Smooth muscle cell (in vitro differentiated cells): Measurements from ENCODE around the gene OS9. TPM values are rescaled to one million over a fixed set of nuclear protein-coding genes. Genes with fewer than 3 reads are reported as not detected.
"Not testable (repeated sequence)": the region's sequence is repeated elsewhere in the genome, so short reads cannot be mapped to it uniquely, and the experiment has no call there.

Source experiments
- DNase-seq: peaks from one replicate; lab custom pipeline; 2025; ENCODE audit not compliant: unreplicated experiment; lab: John Stamatoyannopoulos, UW
- H2AFZ ChIP-seq: fragments of 200-600 bp; sonication (generic); 2 replicates; pipeline ENCODE4 v1.6.0; 2016; ENCODE audit warnings: antibody characterized with exemption, low read depth, mild to moderate bottlenecking
- H3F3A ChIP-seq: fragments of 200-600 bp; sonication (generic); 2 replicates; pipeline ENCODE4 v1.6.0; 2017; ENCODE audit warnings: antibody characterized with exemption, low read depth
- H3K27ac ChIP-seq: fragments of 200-600 bp; sonication (generic); 2 replicates; pipeline ENCODE4 v1.5.1; 2016; ENCODE audit warnings: low read depth, mild to moderate bottlenecking
- H3K27me3 ChIP-seq: fragments of 200-600 bp; sonication (generic); 2 replicates; pipeline ENCODE4 v1.6.1; 2016; ENCODE audit warnings: low read depth, mild to moderate bottlenecking
- H3K36me3 ChIP-seq: fragments of 200-600 bp; sonication (generic); 2 replicates; pipeline ENCODE4 v1.5.1; 2016; ENCODE audit warnings: low read depth
- H3K4me1 ChIP-seq: fragments of 200-600 bp; sonication (generic); 2 replicates; pipeline ENCODE4 v1.5.1; 2016; ENCODE audit warnings: low read depth
- H3K4me2 ChIP-seq: fragments of 200-600 bp; sonication (generic); 2 replicates; pipeline ENCODE4 v1.6.0; 2016; ENCODE audit warnings: mild to moderate bottlenecking
- H3K4me3 ChIP-seq: fragments of 200-600 bp; sonication (generic); 2 replicates; pipeline ENCODE4 v1.5.1; 2016; ENCODE audit warnings: mild to moderate bottlenecking
- H3K79me2 ChIP-seq: fragments of 200-600 bp; sonication (generic); 2 replicates; pipeline ENCODE4 v1.6.0; 2016; ENCODE audit warnings: low read depth, mild to moderate bottlenecking
- H3K9ac ChIP-seq: fragments of 200-600 bp; sonication (generic); 2 replicates; pipeline ENCODE4 v1.6.0; 2016; ENCODE audit warnings: low read depth
- H3K9me3 ChIP-seq: fragments of 200-600 bp; sonication (generic); replicated peaks from 2 replicates; pipeline ENCODE4 v1.5.1; 2016; ENCODE audit warnings: low read depth
- H4K20me1 ChIP-seq: fragments of 200-600 bp; sonication (generic); 2 replicates; pipeline ENCODE4 v1.6.0; 2016; ENCODE audit warnings: low read depth
- WGBS: methylation state at CpG from one replicate; pipeline ENCODE4 v1.1.7; 2016; ENCODE audit warnings: low lambda C conversion rate; 5-methylcytosine and 5-hydroxymethylcytosine counted together
- polyA plus RNA-seq: library from polyadenylated mRNA; unstranded; fragments of >200 nt; fragmentation: Nextera tagmentation; extraction: Ambion mirVana; gene quantifications from 2 replicates; pipeline ENCODE4 v1.2.1, GENCODE V29; 2016
- total RNA-seq: library from RNA; depleted of rRNA; stranded (reverse); fragments of >200 nt; gene quantifications from 2 replicates; pipeline ENCODE4 v1.2.3, GENCODE V29; 2014
- TF ChIP-seq, protein P1 (sequence below): fragments of 200-600 bp; sonication (generic); IDR thresholded peaks from 2 replicates; pipeline ENCODE4 v1.5.1; 2017; ENCODE audit warnings: borderline replicate concordance, mild to moderate bottlenecking, antibody characterized with exemption; ENCODE audit not compliant: insufficient read depth, poor library complexity, severe bottlenecking

The OS9 gene
- total and polyA plus RNA-seq, 2 experiments from 2014 or later = 179 to 236 TPM

DNA sequence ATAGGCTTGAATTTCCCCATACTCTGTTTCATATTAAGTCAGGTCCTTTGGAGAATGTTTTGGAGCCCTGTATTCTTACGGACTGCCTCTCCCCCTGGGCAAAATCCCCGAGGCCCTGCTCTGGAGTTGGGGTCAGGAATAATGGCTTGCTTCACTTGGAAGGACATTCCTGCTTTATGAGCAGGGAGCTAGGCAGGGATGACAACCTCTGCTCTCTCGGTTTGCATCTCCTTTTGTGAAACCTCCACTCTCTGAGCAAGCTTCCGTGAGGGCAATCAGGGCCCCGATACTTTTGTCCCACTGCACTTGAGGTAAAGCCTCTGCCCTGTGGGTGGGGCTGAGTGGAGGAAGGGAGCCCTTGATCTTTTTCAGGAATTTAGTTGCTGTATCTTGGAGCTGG is 19.3 kb downstream of the OS9 start:
- H3K4me3 ChIP-seq = no peak overlapping the region
- no peaks in the 10 kb centered on the region for H4K20me1 ChIP-seq
- no peaks in the 10 kb centered on the region for H3K79me2 ChIP-seq
- DNase-seq = no peak
- no peaks in the 10 kb centered on the region for H3K9me3 ChIP-seq
- no peaks in the 10 kb centered on the region for H3K4me1 ChIP-seq
- no peaks in the 10 kb centered on the region for H3F3A ChIP-seq
- TF ChIP-seq, protein P1, sequence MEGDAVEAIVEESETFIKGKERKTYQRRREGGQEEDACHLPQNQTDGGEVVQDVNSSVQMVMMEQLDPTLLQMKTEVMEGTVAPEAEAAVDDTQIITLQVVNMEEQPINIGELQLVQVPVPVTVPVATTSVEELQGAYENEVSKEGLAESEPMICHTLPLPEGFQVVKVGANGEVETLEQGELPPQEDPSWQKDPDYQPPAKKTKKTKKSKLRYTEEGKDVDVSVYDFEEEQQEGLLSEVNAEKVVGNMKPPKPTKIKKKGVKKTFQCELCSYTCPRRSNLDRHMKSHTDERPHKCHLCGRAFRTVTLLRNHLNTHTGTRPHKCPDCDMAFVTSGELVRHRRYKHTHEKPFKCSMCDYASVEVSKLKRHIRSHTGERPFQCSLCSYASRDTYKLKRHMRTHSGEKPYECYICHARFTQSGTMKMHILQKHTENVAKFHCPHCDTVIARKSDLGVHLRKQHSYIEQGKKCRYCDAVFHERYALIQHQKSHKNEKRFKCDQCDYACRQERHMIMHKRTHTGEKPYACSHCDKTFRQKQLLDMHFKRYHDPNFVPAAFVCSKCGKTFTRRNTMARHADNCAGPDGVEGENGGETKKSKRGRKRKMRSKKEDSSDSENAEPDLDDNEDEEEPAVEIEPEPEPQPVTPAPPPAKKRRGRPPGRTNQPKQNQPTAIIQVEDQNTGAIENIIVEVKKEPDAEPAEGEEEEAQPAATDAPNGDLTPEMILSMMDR = no peak
- H3K4me2 ChIP-seq = no peak overlapping the region
- no peaks in the 10 kb centered on the region for H3K36me3 ChIP-seq
- H3K27me3 ChIP-seq = no peaks in the 10 kb centered on the region
- H3K27ac ChIP-seq = no peak overlapping the region
- H2AFZ ChIP-seq = no peak overlapping the region
- H3K9ac ChIP-seq = no peak overlapping the region
- WGBS = 90% methylated on average over 5 of the region's 5 CpGs

DNA sequence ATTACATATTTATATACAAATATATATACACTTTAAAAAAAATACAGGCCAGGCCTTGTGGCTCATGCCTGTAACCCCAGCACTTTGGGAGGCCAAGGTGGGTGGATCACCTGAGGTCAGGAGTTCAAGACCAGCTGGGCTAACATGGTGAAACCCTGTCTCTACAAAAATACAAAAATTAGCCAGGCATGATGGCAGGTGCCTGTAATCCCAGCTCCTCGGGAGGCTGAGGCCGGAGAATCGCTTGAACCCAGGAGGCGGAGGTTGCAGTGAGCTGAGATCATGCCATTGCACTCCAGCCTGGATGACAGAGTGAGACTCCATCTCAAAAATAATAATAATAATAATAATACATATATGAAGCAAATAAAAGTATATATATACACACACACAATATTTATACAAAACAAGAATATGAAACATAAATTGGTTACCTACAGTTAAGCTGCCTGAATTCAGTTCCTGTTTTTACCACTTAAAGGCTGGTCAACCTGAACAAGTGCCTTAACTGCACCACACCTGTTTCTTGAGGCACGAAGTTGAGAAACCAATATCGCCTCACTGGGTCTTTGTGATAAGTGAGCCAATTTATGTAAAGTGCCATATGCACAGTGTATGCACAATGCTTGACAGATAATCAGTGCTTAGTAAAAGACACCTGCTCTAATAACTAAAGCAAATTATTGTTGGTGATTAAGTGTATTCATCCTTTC is 21.3 kb downstream of the OS9 start:
- H3K27ac ChIP-seq, H3K79me2 ChIP-seq, H3F3A ChIP-seq, H4K20me1 ChIP-seq, H2AFZ ChIP-seq, H3K4me3 ChIP-seq, H3K36me3 ChIP-seq, DNase-seq, H3K27me3 ChIP-seq, H3K9me3 ChIP-seq, H3K4me1 ChIP-seq, H3K9ac ChIP-seq, H3K4me2 ChIP-seq: not testable (repeated sequence)
- 96% methylated on average over 6 of the region's 6 CpGs for WGBS

DNA sequence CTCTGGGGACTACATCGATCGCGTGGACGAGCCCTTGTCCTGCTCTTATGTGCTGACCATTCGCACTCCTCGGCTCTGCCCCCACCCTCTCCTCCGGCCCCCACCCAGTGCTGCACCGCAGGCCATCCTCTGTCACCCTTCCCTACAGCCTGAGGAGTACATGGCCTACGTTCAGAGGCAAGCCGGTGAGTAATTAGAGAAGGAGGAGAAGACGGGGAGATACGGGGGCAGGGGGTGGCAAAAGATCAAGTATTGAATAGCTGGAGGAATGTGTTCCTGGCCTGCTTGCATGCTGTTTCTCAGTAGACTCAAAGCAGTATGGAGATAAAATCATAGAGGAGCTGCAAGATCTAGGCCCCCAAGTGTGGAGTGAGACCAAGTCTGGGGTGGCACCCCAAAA is 21.9 kb downstream of the OS9 start:
- no peak for DNase-seq
- no peaks in the 10 kb centered on the region for H4K20me1 ChIP-seq
- no peak overlapping the region for H3K4me3 ChIP-seq
- no peaks in the 10 kb centered on the region for H3K79me2 ChIP-seq
- H3K27ac ChIP-seq = no peak overlapping the region
- no peak overlapping the region for H3K9ac ChIP-seq
- no peaks in the 10 kb centered on the region for H3K4me1 ChIP-seq
- TF ChIP-seq, protein P1 = no peak
- 96% methylated on average over 12 of the region's 12 CpGs for WGBS
- H3K36me3 ChIP-seq = no peaks in the 10 kb centered on the region
- H3K27me3 ChIP-seq = no peaks in the 10 kb centered on the region
- no peaks in the 10 kb centered on the region for H3K9me3 ChIP-seq
- no peak overlapping the region for H2AFZ ChIP-seq
- H3F3A ChIP-seq = no peaks in the 10 kb centered on the region
- no peak overlapping the region for H3K4me2 ChIP-seq

DNA sequence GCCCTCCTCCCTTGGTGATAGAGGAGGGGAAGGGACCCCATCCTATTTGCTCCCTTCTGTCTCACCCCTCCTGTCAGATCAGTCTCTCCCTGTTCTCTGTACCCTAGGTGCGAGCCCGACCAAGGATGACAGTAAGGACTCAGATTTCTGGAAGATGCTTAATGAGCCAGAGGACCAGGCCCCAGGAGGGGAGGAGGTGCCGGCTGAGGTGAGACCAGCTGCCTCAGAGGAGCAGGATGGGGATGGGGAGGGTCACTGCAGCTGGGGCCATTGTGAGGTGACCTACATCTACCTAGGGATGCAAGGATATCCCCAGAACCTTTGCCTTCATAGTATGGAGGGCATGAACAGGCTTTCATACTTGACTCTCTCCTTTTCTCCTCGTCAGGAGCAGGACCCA is 22.4 kb downstream of the OS9 start:
- Histone ChIP-seq H3K9ac (no peak overlapping the region), H3K4me1 (no peaks in the 10 kb centered on the region), H3K4me3 (no peak overlapping the region), H3K9me3 (no peaks in the 10 kb centered on the region), H4K20me1 (no peaks in the 10 kb centered on the region), H3K79me2 (no peaks in the 10 kb centered on the region), H3K27ac (no peak overlapping the region), H3K27me3 (no peaks in the 10 kb centered on the region), H3K36me3 (no peaks in the 10 kb centered on the region), H3K4me2 (no peak overlapping the region), H3F3A (no peaks in the 10 kb centered on the region), H2AFZ (no peak overlapping the region)
- TF ChIP-seq, protein P1 = no peak
- 96% methylated on average over 4 of the region's 4 CpGs for WGBS
- no peak for DNase-seq
